Uterus (tissue), 4 donors: Measurements from ENCODE around the gene C4orf50. TPM values are rescaled to one million over a fixed set of nuclear protein-coding genes. Genes with fewer than 3 reads are reported as not detected.

Experiments used
- DNase-seq, 2 donors: peaks; one replicate each; pipeline ENCODE4 v3.0.0-alpha.2; 2019 to 2020
- H3K27ac ChIP-seq, 2 donors: fragments of 200-600 bp; sonication (generic); 1 replicate in 1 of 2; 2 replicates in 1 of 2; pipeline ENCODE4 v1.5.1; 2016 to 2018
- H3K27me3 ChIP-seq, 2 donors: fragments of 200-600 bp; sonication (generic); one replicate each; pipeline ENCODE4 v1.5.1; 2018 to 2019; ENCODE audit warnings: control low read depth in 1 of 2
- H3K36me3 ChIP-seq, 2 donors: fragments of 200-600 bp; sonication (generic); one replicate each; pipeline ENCODE4 v1.5.1; 2019; ENCODE audit warnings: control low read depth in 1 of 2
- H3K4me1 ChIP-seq, 2 donors: fragments of 200-600 bp; sonication (generic); one replicate each; pipeline ENCODE4 v1.5.1; 2018 to 2019; ENCODE audit warnings: control low read depth in 1 of 2
- H3K4me3 ChIP-seq, 2 donors: fragments of 200-600 bp; sonication (generic); 1 replicate in 1 of 2; 2 replicates in 1 of 2; pipeline ENCODE4 v1.5.1; 2018 to 2019; ENCODE audit warnings: mild to moderate bottlenecking in 1 of 2
- H3K9me3 ChIP-seq, 2 donors: fragments of 200-600 bp; sonication (generic); one replicate each; pipeline ENCODE4 v1.5.1; 2019; ENCODE audit warnings: control low read depth in 1 of 2
- POLR2A ChIP-seq, 2 donors: fragments of 450-650 bp; IDR thresholded peaks; one replicate each; pipeline ENCODE4 v1.6.1; 2016; ENCODE audit warnings: antibody characterized with exemption in 2 of 2, mild to moderate bottlenecking in 1 of 2, moderate library complexity in 1 of 2
- intact Hi-C: fragments of 100-400 bp; cut with DNase I; formaldehyde crosslinking; loops from one replicate; pipeline ENCODE4 v1.15.1; 2023; ENCODE audit warnings: low total_unique reads
- total RNA-seq, 4 donors: library from RNA; depleted of rRNA in 3 of 4; stranded (reverse); fragments of >200 nt in 3 of 4; gene quantifications; one replicate each; pipeline versions ENCODE4 v1.1.0 to v1.2.4, GENCODE V29; 2014 to 2023
- TF ChIP-seq, protein P1 (sequence below), 4 experiments: fragments of 200-600 bp in 2 of 4; fragments of 450-650 bp in 2 of 4; sonication (generic) in 2 of 4; IDR thresholded peaks; one replicate each; pipeline ENCODE4 v1.5.1; 2016 to 2019; ENCODE audit warnings: antibody characterized with exemption in 4 of 4, mild to moderate bottlenecking in 2 of 4, moderate library complexity in 1 of 4
- donor health status: DM: yes; HTN: yes; CAD: no.

C4orf50 gene
- total RNA-seq, 4 donors from 2014 or later: under 0.01 to 0.07 TPM; not detected in 2

DNA sequence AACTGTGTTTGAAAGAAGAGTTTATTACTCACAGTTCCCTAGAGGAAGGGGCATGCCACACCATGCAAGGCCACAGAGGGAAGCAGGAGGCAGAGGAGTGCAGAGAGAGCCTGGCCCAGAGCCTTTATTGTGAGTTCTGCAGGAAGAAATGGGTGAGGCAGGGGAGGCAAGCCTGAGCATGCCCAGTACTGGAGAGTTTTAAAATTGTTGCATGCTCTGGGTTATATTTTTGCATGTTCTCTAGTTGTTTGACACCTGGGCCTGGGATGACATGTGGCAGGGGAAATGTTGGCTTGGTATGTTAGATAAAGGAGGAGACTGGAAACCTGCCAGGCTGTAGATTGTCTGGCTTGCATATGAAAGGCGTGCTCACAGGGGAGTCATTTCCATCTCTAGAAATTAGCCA lies 105.6 kb downstream of the C4orf50 start:
- no peaks in the 10 kb centered on the region for H3K27me3 ChIP-seq
- H3K27ac ChIP-seq: no peak overlapping the region
- TF ChIP-seq POLR2A (IDR thresholded peaks at IDR 0.05): no peak
- TF ChIP-seq, protein P1, sequence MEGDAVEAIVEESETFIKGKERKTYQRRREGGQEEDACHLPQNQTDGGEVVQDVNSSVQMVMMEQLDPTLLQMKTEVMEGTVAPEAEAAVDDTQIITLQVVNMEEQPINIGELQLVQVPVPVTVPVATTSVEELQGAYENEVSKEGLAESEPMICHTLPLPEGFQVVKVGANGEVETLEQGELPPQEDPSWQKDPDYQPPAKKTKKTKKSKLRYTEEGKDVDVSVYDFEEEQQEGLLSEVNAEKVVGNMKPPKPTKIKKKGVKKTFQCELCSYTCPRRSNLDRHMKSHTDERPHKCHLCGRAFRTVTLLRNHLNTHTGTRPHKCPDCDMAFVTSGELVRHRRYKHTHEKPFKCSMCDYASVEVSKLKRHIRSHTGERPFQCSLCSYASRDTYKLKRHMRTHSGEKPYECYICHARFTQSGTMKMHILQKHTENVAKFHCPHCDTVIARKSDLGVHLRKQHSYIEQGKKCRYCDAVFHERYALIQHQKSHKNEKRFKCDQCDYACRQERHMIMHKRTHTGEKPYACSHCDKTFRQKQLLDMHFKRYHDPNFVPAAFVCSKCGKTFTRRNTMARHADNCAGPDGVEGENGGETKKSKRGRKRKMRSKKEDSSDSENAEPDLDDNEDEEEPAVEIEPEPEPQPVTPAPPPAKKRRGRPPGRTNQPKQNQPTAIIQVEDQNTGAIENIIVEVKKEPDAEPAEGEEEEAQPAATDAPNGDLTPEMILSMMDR (IDR thresholded peaks at IDR 0.05): no peak
- no peaks in the 10 kb centered on the region for H3K4me1 ChIP-seq
- no peaks in the 10 kb centered on the region for H3K36me3 ChIP-seq
- DNase-seq: no peak
- intact Hi-C loops: no loop called here
- H3K9me3 ChIP-seq: no peaks in the 10 kb centered on the region
- H3K4me3 ChIP-seq: no peak overlapping the region

DNA sequence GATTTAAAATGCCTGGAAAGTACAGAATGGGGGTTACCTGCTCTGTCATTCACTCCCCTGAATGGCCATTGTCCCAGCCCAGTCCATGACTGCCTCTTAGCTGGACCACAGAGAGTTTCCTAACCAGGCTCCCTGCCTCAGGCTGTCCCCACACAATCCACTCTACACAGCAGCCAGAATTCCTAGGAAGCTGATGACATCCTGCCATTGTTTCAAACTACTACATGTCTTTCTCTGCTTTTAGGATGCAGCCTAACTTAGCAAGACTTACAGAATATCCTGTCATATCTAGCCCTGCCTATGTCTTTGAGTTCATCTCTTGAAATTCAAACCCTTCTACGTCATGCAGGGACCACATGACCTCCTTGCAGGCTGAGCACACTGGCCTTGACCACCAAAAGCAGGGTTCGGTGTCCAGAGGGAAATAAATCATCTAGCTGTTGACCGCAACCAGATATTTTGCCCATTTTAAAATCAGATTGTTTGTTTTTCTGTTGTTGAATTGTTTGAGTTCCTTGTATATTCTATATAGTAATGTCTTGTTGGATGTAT lies 109.3 kb downstream of the C4orf50 start:
- H3K27me3 ChIP-seq: peaks cover 0 to 5% of the 10 kb centered on the region in 2 donors
- H3K4me1 ChIP-seq: no peaks in the 10 kb centered on the region
- DNase-seq: no peak
- H3K4me3 ChIP-seq: no peak overlapping the region
- intact Hi-C loops: no loop called here
- no peaks in the 10 kb centered on the region for H3K36me3 ChIP-seq
- no peak overlapping the region for H3K27ac ChIP-seq
- H3K9me3 ChIP-seq: no peaks in the 10 kb centered on the region
- no peak for TF ChIP-seq POLR2A (IDR thresholded peaks at IDR 0.05)
- TF ChIP-seq, protein P1 (IDR thresholded peaks at IDR 0.05): no peak

DNA sequence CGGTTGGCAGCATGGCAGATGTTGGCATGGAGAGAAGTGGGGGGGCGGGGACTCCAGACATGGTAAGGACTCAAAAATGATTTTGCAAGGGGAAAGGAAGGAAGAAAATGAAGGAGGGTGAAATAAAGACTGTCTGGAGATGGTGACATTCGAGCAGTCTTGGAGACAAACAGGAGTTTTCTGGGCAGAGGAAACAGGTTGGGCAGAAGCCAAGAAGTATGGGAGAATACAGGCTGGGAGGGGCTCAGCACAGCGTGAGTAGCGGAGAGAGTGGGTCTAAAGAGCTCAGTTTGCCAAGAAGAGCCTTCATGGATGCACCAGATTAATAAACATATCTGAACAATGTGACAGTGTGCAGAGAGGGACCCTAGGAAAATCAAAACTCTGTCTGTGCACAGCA lies 112.0 kb downstream of the C4orf50 start:
- intact Hi-C loops: no loop called here
- Histone ChIP-seq H3K27me3 (peaks cover 0 to 5% of the 10 kb centered on the region in 2 donors), H3K27ac (no peak overlapping the region), H3K4me1 (no peaks in the 10 kb centered on the region), H3K4me3 (no peak overlapping the region), H3K36me3 (no peaks in the 10 kb centered on the region), H3K9me3 (no peaks in the 10 kb centered on the region)
- TF ChIP-seq, protein P1 (IDR thresholded peaks at IDR 0.05): no peak
- TF ChIP-seq POLR2A (IDR thresholded peaks at IDR 0.05): no peak
- DNase-seq: no peak

DNA sequence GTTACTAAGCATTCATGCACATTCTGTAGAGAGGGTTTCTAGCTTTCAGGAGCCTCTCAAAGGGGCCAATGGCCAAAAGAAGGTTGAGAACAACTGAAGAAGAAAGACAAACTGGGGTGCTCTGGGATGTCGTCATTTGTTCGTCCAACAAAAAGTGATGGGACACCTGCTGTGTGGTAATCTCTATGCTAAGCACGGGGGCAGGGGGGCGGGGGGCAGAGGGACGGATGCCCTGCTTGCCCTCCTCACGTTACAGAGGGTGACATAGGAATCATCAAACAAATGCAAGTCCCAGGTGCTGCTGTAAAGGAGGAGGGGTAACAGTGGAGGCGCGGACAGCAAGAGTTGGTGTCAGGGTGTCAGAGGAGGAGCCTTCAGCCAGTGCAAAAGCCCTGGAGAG lies 112.5 kb downstream of the C4orf50 start:
- Histone ChIP-seq H3K36me3 (no peaks in the 10 kb centered on the region), H3K4me3 (no peak overlapping the region), H3K27me3 (peaks cover 0 to 5% of the 10 kb centered on the region in 2 donors), H3K27ac (no peak overlapping the region), H3K9me3 (no peaks in the 10 kb centered on the region), H3K4me1 (no peaks in the 10 kb centered on the region)
- intact Hi-C loops: no loop called here
- no peak for TF ChIP-seq POLR2A (IDR thresholded peaks at IDR 0.05)
- TF ChIP-seq, protein P1 (IDR thresholded peaks at IDR 0.05): no peak
- DNase-seq: no peak

DNA sequence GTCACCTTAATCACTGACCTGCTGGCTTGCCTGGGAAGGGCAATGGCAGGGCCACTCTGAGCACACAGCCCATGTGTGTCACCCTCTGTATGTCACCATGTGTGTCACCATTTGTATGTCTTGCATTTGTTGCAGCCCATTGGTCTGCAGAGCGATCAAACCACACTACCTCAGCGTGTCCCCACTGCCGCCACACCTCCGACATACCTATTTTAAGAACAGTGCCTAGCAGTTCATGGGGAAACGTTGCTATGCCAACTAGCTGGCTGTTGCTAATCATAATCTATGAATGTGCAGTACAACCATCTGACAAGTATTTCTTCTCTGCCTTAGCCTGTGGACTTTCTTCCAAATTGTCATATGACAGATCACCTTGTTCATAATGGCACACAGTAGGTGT lies 117.4 kb downstream of the C4orf50 start:
- no peak for DNase-seq
- Histone ChIP-seq H3K36me3 (no peaks in the 10 kb centered on the region), H3K27me3 (peaks cover 0 to 8% of the 10 kb centered on the region in 2 donors), H3K4me1 (no peaks in the 10 kb centered on the region), H3K9me3 (no peaks in the 10 kb centered on the region), H3K4me3 (no peak overlapping the region), H3K27ac (no peak overlapping the region)
- intact Hi-C loops: no loop called here
- no peak for TF ChIP-seq POLR2A (IDR thresholded peaks at IDR 0.05)
- TF ChIP-seq, protein P1 (IDR thresholded peaks at IDR 0.05): no peak
